MM.1S (cell line): ENCODE results near the gene TRIM27.
"Not testable (repeated sequence)": the region's sequence is repeated elsewhere in the genome, so short reads cannot be mapped to it uniquely, and the experiment has no call there.

ENCODE experiments used
- DNase-seq: peaks from one replicate; pipeline ENCODE4 v3.0.0-alpha.2; 2015
- H2AFZ ChIP-seq: fragments of 300-600 bp; sonication (generic); 2 replicates; pipeline ENCODE4 v1.6.0; 2016; ENCODE audit warnings: antibody characterized with exemption, low read length
- H3F3A ChIP-seq: fragments of 300-600 bp; sonication (generic); 2 replicates; pipeline ENCODE4 v1.6.1; 2016; ENCODE audit warnings: mild to moderate bottlenecking, antibody characterized with exemption, low read length, moderate library complexity, mixed read lengths; ENCODE audit not compliant: insufficient read depth
- H3K27ac ChIP-seq: fragments of 300-600 bp; sonication (generic); 2 replicates; pipeline ENCODE4 v1.5.1; 2016; ENCODE audit warnings: mild to moderate bottlenecking, low read length
- H3K27me3 ChIP-seq: fragments of 300-600 bp; sonication (generic); replicated peaks from 2 replicates; pipeline ENCODE4 v1.6.0; 2016; ENCODE audit warnings: low read length; ENCODE audit not compliant: insufficient read depth
- H3K36me3 ChIP-seq: fragments of 300-600 bp; sonication (generic); replicated peaks from 2 replicates; pipeline ENCODE4 v1.6.1; 2016; ENCODE audit warnings: mild to moderate bottlenecking, low read length, mixed read lengths; ENCODE audit not compliant: insufficient read depth
- H3K4me1 ChIP-seq: fragments of 300-600 bp; sonication (generic); 2 replicates; pipeline ENCODE4 v1.6.1; 2016; ENCODE audit warnings: low read length, mixed read lengths
- H3K4me2 ChIP-seq: fragments of 300-600 bp; sonication (generic); 2 replicates; pipeline ENCODE4 v1.6.0; 2016; ENCODE audit warnings: low read depth, low read length
- H3K4me3 ChIP-seq: fragments of 300-600 bp; sonication (generic); 2 replicates; pipeline ENCODE4 v1.5.1; 2016; ENCODE audit warnings: low read length, mixed read lengths
- H3K79me2 ChIP-seq: fragments of 300-600 bp; sonication (generic); 2 replicates; pipeline ENCODE4 v1.6.1; 2016; ENCODE audit warnings: mixed run types, low read length, mixed read lengths
- H3K9ac ChIP-seq: fragments of 300-600 bp; sonication (generic); 2 replicates; pipeline ENCODE4 v1.6.1; 2016; ENCODE audit warnings: low read length, mixed read lengths
- H3K9me2 ChIP-seq: fragments of 300-600 bp; sonication (generic); replicated peaks from 2 replicates; pipeline ENCODE4 v1.6.1; 2016; ENCODE audit warnings: mild to moderate bottlenecking, low read length, mixed read lengths; ENCODE audit not compliant: insufficient read depth
- H3K9me3 ChIP-seq: fragments of 300-600 bp; sonication (generic); replicated peaks from 2 replicates; pipeline ENCODE4 v1.6.1; 2016; ENCODE audit warnings: mild to moderate bottlenecking, low read length, mixed read lengths; ENCODE audit not compliant: insufficient read depth
- H4K20me1 ChIP-seq: fragments of 300-600 bp; sonication (generic); 2 replicates; pipeline ENCODE4 v1.6.1; 2016; ENCODE audit warnings: mild to moderate bottlenecking, low read length, moderate library complexity, mixed read lengths; ENCODE audit not compliant: insufficient read depth
- CTCF ChIP-seq: fragments of 300-600 bp; sonication (generic); IDR thresholded peaks from 2 replicates; pipeline ENCODE4 v1.5.1; 2016; ENCODE audit warnings: antibody characterized with exemption, low read length, mixed read lengths
- EZH2 ChIP-seq: fragments of 300-600 bp; sonication (generic); optimal IDR thresholded peaks from 2 replicates; pipeline ENCODE3; 2017; ENCODE audit warnings: low read depth, mild to moderate bottlenecking, antibody characterized with exemption, low read length, mixed read lengths
- EZH2phosphoT487 ChIP-seq: fragments of 300-600 bp; sonication (generic); IDR thresholded peaks from 2 replicates; pipeline ENCODE4 v1.6.1; 2018; ENCODE audit warnings: antibody characterized with exemption, low read length

TRIM27 gene

GRCh38 chr6:28965706-28966105 is 41.9 kb upstream of the TRIM27 start:
- H3K9me3 ChIP-seq, result no peaks in the 10 kb centered on the region
- H3K4me3 ChIP-seq, result no peak overlapping the region
- no peak overlapping the region for H3K27ac ChIP-seq
- no peaks in the 10 kb centered on the region for H3K9me2 ChIP-seq
- H4K20me1 ChIP-seq, result no peaks in the 10 kb centered on the region
- TF ChIP-seq EZH2, result no peak
- no peak for TF ChIP-seq CTCF
- no peak for TF ChIP-seq EZH2phosphoT487
- no peak overlapping the region for H3K9ac ChIP-seq
- H3F3A ChIP-seq, result no peaks in the 10 kb centered on the region
- DNase-seq, result no peak
- H3K36me3 ChIP-seq, result no peaks in the 10 kb centered on the region
- no peak overlapping the region for H2AFZ ChIP-seq
- no peaks in the 10 kb centered on the region for H3K4me1 ChIP-seq
- no peak overlapping the region for H3K4me2 ChIP-seq
- H3K27me3 ChIP-seq, result no peaks in the 10 kb centered on the region
- no peaks in the 10 kb centered on the region for H3K79me2 ChIP-seq

- Histone ChIP-seq H3K4me3 (no peak overlapping the region), H3K79me2 (no peaks in the 10 kb centered on the region), H3K27ac (no peak overlapping the region), H3K4me2 (no peak overlapping the region), H3K9me2 (no peaks in the 10 kb centered on the region), H3K9me3 (no peaks in the 10 kb centered on the region), H3K27me3 (no peaks in the 10 kb centered on the region), H2AFZ (no peak overlapping the region), H3K4me1 (no peaks in the 10 kb centered on the region), H3K36me3 (no peaks in the 10 kb centered on the region), H4K20me1 (no peaks in the 10 kb centered on the region), H3K9ac (no peak overlapping the region), H3F3A (no peaks in the 10 kb centered on the region)
- TF ChIP-seq CTCF, result no peak
- no peak for TF ChIP-seq EZH2phosphoT487
- TF ChIP-seq EZH2, result no peak
- no peak for DNase-seq
Observed at GRCh38 chr6:28960846-28961500, 37.2 kb upstream of the TRIM27 start.

GRCh38 chr6:28958561-28959243 is 34.9 kb upstream of the TRIM27 start:
- H3K4me3 ChIP-seq, H2AFZ ChIP-seq, H3K27me3 ChIP-seq, H3K36me3 ChIP-seq, H4K20me1 ChIP-seq, H3K9me3 ChIP-seq, DNase-seq, H3K9me2 ChIP-seq, H3K9ac ChIP-seq, H3K4me2 ChIP-seq, H3K27ac ChIP-seq, H3K4me1 ChIP-seq, H3K79me2 ChIP-seq, H3F3A ChIP-seq: not testable (repeated sequence)

- not testable (repeated sequence) for H3K9ac ChIP-seq, H3K27me3 ChIP-seq, H3K9me3 ChIP-seq, H2AFZ ChIP-seq, H3K4me2 ChIP-seq, H3K9me2 ChIP-seq, H3K4me1 ChIP-seq, H3K4me3 ChIP-seq, H4K20me1 ChIP-seq, H3F3A ChIP-seq, DNase-seq, H3K36me3 ChIP-seq, H3K27ac ChIP-seq, H3K79me2 ChIP-seq
Observed at GRCh38 chr6:28957795-28958314, 34.1 kb upstream of the TRIM27 start.
